HEK293 (cell line): ENCODE data around the gene SNAPC2.

Experiments
- BCL6B ChIP-seq: fragments of 450-650 bp; formaldehyde crosslinking; IDR thresholded peaks from 2 replicates; pipeline ENCODE4 v1.5.1; 2017; ENCODE audit warnings: missing biosample characterization, missing genetic modification characterization
- SP2 ChIP-seq: fragments of 450-650 bp; formaldehyde crosslinking; IDR thresholded peaks from 2 replicates; pipeline ENCODE4 v1.5.1; 2016; ENCODE audit warnings: missing biosample characterization, missing genetic modification characterization
- ZBTB44 ChIP-seq: fragments of 450-650 bp; IDR thresholded peaks from 2 replicates; pipeline ENCODE4 v1.5.1; 2018; ENCODE audit warnings: missing biosample characterization, mild to moderate bottlenecking, missing genetic modification characterization
- ZSCAN30 ChIP-seq: fragments of 450-650 bp; IDR thresholded peaks from 2 replicates; pipeline ENCODE4 v1.5.1; 2018; ENCODE audit warnings: missing biosample characterization, mild to moderate bottlenecking, missing genetic modification characterization, moderate library complexity
- TF ChIP-seq, protein P1 (sequence below): fragments of 450-650 bp; formaldehyde crosslinking; IDR thresholded peaks from 2 replicates; pipeline ENCODE4 v1.5.1; 2016; ENCODE audit warnings: missing biosample characterization, missing genetic modification characterization

- TF ChIP-seq, protein P1, sequence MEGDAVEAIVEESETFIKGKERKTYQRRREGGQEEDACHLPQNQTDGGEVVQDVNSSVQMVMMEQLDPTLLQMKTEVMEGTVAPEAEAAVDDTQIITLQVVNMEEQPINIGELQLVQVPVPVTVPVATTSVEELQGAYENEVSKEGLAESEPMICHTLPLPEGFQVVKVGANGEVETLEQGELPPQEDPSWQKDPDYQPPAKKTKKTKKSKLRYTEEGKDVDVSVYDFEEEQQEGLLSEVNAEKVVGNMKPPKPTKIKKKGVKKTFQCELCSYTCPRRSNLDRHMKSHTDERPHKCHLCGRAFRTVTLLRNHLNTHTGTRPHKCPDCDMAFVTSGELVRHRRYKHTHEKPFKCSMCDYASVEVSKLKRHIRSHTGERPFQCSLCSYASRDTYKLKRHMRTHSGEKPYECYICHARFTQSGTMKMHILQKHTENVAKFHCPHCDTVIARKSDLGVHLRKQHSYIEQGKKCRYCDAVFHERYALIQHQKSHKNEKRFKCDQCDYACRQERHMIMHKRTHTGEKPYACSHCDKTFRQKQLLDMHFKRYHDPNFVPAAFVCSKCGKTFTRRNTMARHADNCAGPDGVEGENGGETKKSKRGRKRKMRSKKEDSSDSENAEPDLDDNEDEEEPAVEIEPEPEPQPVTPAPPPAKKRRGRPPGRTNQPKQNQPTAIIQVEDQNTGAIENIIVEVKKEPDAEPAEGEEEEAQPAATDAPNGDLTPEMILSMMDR (tag by site-specific recombination) = no peak
- TF ChIP-seq ZSCAN30 (tag by site-specific recombination) (no peak), BCL6B (tag by site-specific recombination) (no peak), SP2 (tag by site-specific recombination) (no peak), ZBTB44 (tag by site-specific recombination) (no peak)
These were observed 33.4 kb downstream of the SNAPC2 start for GRCh38 chr19:7953576-7953975.
